RWPE2 (cell line): Measurements from ENCODE around the gene SCART1.
"Not testable (repeated sequence)": the region's sequence is repeated elsewhere in the genome, so short reads cannot be mapped to it uniquely, and the experiment has no call there.

ENCODE experiments used
- ATAC-seq: fragments of 200-7000 bp; cut with Tn5 transposase; 3 replicates; pipeline ENCODE4 v1.9.1; 2021; ENCODE audit warnings: low read depth
- DNase-seq: peaks from one replicate; pipeline ENCODE4 v3.0.0-alpha.2; 2020; ENCODE audit warnings: low spot score
- H3K27ac ChIP-seq: fragments of 450-650 bp; 2 replicates; pipeline ENCODE4 v1.5.1; 2017; ENCODE audit warnings: mild to moderate bottlenecking; ENCODE audit not compliant: poor library complexity, severe bottlenecking
- H3K27me3 ChIP-seq: fragments of 250-450 bp; sonication (Bioruptor Pico); 2 replicates; pipeline ENCODE4 v1.5.1; 2021; ENCODE audit warnings: mild to moderate bottlenecking, moderate library complexity; ENCODE audit not compliant: insufficient read depth, poor library complexity, severe bottlenecking
- H3K36me3 ChIP-seq: fragments of 250-450 bp; sonication (Bioruptor Pico); 2 replicates; pipeline ENCODE4 v1.5.1; 2020; ENCODE audit warnings: low read depth, mild to moderate bottlenecking, moderate library complexity
- H3K4me1 ChIP-seq: fragments of 250-450 bp; sonication (Bioruptor Pico); 2 replicates; pipeline ENCODE4 v1.5.1; 2021; ENCODE audit warnings: mild to moderate bottlenecking, moderate library complexity; ENCODE audit not compliant: insufficient read depth, poor library complexity, severe bottlenecking
- H3K4me3 ChIP-seq: fragments of 250-450 bp; sonication (Bioruptor Pico); 2 replicates; pipeline ENCODE4 v1.5.1; 2021; ENCODE audit warnings: mild to moderate bottlenecking, moderate library complexity; ENCODE audit not compliant: severe bottlenecking
- H3K9me3 ChIP-seq: fragments of 250-450 bp; sonication (Bioruptor Pico); 2 replicates; pipeline ENCODE4 v1.5.1; 2021; ENCODE audit warnings: mild to moderate bottlenecking, moderate library complexity; ENCODE audit not compliant: severe bottlenecking
- CTCF ChIP-seq: fragments of 450-650 bp; IDR thresholded peaks from one replicate; pipeline ENCODE4 v1.5.1; 2017; ENCODE audit warnings: mild to moderate bottlenecking, moderate library complexity; ENCODE audit not compliant: poor library complexity, severe bottlenecking

SCART1 gene

DNA sequence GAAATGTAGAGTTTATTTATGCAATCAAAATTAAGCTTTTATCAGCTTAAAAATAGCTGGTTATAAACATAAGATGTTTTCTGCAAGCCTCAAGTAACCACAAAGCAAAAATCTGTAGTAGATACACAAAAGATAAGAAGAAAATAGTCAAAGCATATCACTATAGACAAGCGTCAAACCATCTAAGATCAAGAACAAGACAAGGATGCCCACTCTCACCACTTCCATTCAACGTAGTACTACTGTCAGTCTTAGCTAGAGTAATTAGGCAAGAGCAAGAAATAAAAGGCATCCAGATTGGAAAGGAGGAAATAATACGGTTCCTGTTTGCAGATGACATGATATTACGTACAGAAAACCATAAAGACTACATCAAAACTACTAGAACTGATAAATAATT, 56.0 kb downstream of the SCART1 start:
- no peaks in the 10 kb centered on the region for H3K4me1 ChIP-seq
- H3K4me3 ChIP-seq, result no peak overlapping the region
- H3K27me3 ChIP-seq, result peaks cover 14% of the 10 kb centered on the region
- H3K9me3 ChIP-seq, result no peaks in the 10 kb centered on the region
- DNase-seq (no peak), ATAC-seq (no peak)
- no peaks in the 10 kb centered on the region for H3K36me3 ChIP-seq
- TF ChIP-seq CTCF, result no peak
- no peak overlapping the region for H3K27ac ChIP-seq

DNA sequence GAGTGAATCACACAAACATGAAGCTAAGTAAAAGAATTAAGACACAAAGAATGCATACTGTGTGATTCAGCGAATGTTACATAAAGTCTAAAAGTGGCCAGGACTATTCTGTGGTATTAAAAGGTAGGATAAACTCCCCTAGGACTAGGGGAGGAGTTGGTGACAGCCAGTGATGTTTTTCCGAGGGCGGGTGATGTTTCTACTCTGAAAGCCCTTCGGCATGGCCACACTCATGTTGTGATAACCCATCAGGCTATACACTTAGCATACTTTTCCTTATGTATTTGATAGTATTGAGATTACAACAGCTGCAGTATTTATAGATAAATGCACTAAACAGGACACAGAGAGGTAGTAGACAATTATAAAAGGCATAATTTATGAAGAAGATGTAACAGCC, 57.7 kb downstream of the SCART1 start:
- TF ChIP-seq CTCF, result no peak
- ATAC-seq (no peak), DNase-seq (no peak)
- H3K27me3 ChIP-seq, result peaks cover 22% of the 10 kb centered on the region
- no peak overlapping the region for H3K27ac ChIP-seq
- H3K9me3 ChIP-seq, result no peaks in the 10 kb centered on the region
- H3K4me1 ChIP-seq, result no peaks in the 10 kb centered on the region
- no peaks in the 10 kb centered on the region for H3K36me3 ChIP-seq
- H3K4me3 ChIP-seq, result no peak overlapping the region

- Histone ChIP-seq H3K4me1 (no peaks in the 10 kb centered on the region), H3K9me3 (no peaks in the 10 kb centered on the region), H3K4me3 (no peak overlapping the region), H3K27me3 (peaks cover 28% of the 10 kb centered on the region), H3K36me3 (no peaks in the 10 kb centered on the region), H3K27ac (no peak overlapping the region)
- TF ChIP-seq CTCF, result no peak
- ATAC-seq, result no peak
- no peak for DNase-seq
Measured at GRCh38 chr10:133511907-133512528, 58.3 kb downstream of the SCART1 start.

- Histone ChIP-seq H3K27me3 (peaks cover 49% of the 10 kb centered on the region), H3K4me1 (no peaks in the 10 kb centered on the region), H3K4me3 (no peak overlapping the region), H3K9me3 (no peaks in the 10 kb centered on the region), H3K36me3 (no peaks in the 10 kb centered on the region), H3K27ac (no peak overlapping the region)
- no peak for TF ChIP-seq CTCF
- DNase-seq (no peak), ATAC-seq (no peak)
Measured at GRCh38 chr10:133515471-133515870, 61.7 kb downstream of the SCART1 start.

DNA sequence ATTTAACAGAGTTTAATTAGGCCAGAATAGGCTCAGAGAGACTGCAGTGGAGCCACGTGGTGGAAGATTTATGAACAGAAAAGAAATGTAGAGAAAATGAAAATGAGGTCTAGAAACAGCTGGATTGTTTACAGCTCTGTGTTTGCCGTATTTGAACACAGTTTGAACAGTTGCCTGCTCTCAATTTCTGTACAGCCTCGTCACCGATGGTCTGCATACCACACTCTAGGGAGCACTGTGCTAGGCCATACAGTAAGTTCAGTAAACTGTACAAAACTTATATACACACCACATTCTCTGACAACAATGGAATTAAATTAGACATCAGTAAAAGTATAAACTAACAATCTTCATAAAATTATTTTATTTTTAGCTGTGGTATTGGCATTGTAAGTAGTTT, 62.3 kb downstream of the SCART1 start:
- Histone ChIP-seq H3K27me3 (peaks cover 49% of the 10 kb centered on the region), H3K9me3 (no peaks in the 10 kb centered on the region), H3K4me1 (no peaks in the 10 kb centered on the region), H3K27ac (no peak overlapping the region), H3K36me3 (no peaks in the 10 kb centered on the region), H3K4me3 (no peak overlapping the region)
- DNase-seq (no peak), ATAC-seq (no peak)
- TF ChIP-seq CTCF, result no peak

DNA sequence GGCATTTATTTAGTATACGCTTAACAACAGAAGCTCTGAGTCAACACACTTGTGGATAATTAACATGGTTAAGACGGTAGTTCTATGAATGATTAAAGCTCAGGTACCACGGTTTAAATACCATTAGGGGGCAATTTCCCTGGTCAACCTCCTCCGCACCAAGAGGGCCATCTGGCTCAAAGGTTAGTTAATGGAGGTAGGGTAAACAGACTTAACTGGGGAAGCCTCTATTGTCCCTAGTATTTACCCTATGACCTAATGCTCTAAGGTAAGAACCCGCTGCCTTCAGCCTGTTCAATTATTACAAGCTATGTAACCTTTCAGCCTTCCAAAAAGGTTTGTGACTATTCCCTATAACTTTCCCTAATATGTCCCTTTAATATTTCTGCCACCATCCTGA, 64.8 kb downstream of the SCART1 start:
- H3K4me3 ChIP-seq, H3K36me3 ChIP-seq, ATAC-seq, DNase-seq, H3K9me3 ChIP-seq, H3K27ac ChIP-seq, H3K4me1 ChIP-seq: not testable (repeated sequence)
- peaks cover 37% of the 10 kb centered on the region for H3K27me3 ChIP-seq
